GM19025 (cell line): ENCODE results near the gene SLC25A1.
"Not testable (repeated sequence)": the region's sequence is repeated elsewhere in the genome, so short reads cannot be mapped to it uniquely, and the experiment has no call there.

Experiments
- ATAC-seq: cut with Tn5 transposase; IDR thresholded peaks from one replicate; pipeline ENCODE4 v1.9.1; 2021; ENCODE audit warnings: mild to moderate bottlenecking, low read depth, moderate library complexity; ENCODE audit not compliant: unreplicated experiment

The SLC25A1 gene

GRCh38 chr22:19169002-19169946 lies 9.3 kb downstream of the SLC25A1 start:
- no peak for ATAC-seq

- no peak for ATAC-seq
Measured at GRCh38 chr22:19168088-19168890, 10.2 kb downstream of the SLC25A1 start.

GRCh38 chr22:19167106-19167869 lies 11.2 kb downstream of the SLC25A1 start:
- no peak for ATAC-seq

- ATAC-seq, result no peak
Measured at GRCh38 chr22:19166421-19166820, 12.1 kb downstream of the SLC25A1 start.

GRCh38 chr22:19164425-19164824 lies 14.1 kb downstream of the SLC25A1 start:
- no peak for ATAC-seq

- ATAC-seq, result not testable (repeated sequence)
Measured at GRCh38 chr22:19158649-19159048, 19.9 kb downstream of the SLC25A1 start.

GRCh38 chr22:19156109-19156508 lies 22.4 kb downstream of the SLC25A1 start:
- not testable (repeated sequence) for ATAC-seq

- ATAC-seq, result no peak
Measured at GRCh38 chr22:19152942-19153883, 25.3 kb downstream of the SLC25A1 start.

- ATAC-seq, result no peak
Measured at GRCh38 chr22:19151329-19152191, 27.0 kb downstream of the SLC25A1 start.

- no peak for ATAC-seq
Measured at GRCh38 chr22:19150482-19151328, 27.8 kb downstream of the SLC25A1 start.

GRCh38 chr22:19149991-19150390 lies 28.5 kb downstream of the SLC25A1 start, which contains the start of gene GSC2:
Gene GSC2, minus strand, starts transcription at chr22:19150292. Its CDS starts 9 bp downstream, at chr22:19150283.
- no peak for ATAC-seq

- no peak for ATAC-seq
Measured at GRCh38 chr22:19149047-19149883, 29.3 kb downstream of the SLC25A1 start.

- ATAC-seq, result no peak
Measured at GRCh38 chr22:19148417-19149046, 30.0 kb downstream of the SLC25A1 start.

GRCh38 chr22:19147195-19147780 lies 31.2 kb downstream of the SLC25A1 start:
- ATAC-seq, result no peak

- no peak for ATAC-seq
Measured at GRCh38 chr22:19146215-19146968, 32.1 kb downstream of the SLC25A1 start.
